Esophagus muscularis mucosa (tissue), 3 donors: ENCODE results near the gene STARD5.

Experiments used
- POLR2A ChIP-seq: fragments of 450-650 bp; IDR thresholded peaks from one replicate; pipeline ENCODE4 v1.6.1; 2017; ENCODE audit warnings: antibody characterized with exemption, moderate library complexity, mild to moderate bottlenecking, low read depth
- TF ChIP-seq, protein P1 (sequence below), 3 experiments: fragments of 200-600 bp in 2 of 3; fragments of 450-650 bp in 1 of 3; sonication (generic) in 2 of 3; IDR thresholded peaks; one replicate each; pipeline ENCODE4 v1.5.1; 2017 to 2019; ENCODE audit warnings: antibody characterized with exemption in 3 of 3, mild to moderate bottlenecking in 2 of 3, moderate library complexity in 1 of 3

DNA sequence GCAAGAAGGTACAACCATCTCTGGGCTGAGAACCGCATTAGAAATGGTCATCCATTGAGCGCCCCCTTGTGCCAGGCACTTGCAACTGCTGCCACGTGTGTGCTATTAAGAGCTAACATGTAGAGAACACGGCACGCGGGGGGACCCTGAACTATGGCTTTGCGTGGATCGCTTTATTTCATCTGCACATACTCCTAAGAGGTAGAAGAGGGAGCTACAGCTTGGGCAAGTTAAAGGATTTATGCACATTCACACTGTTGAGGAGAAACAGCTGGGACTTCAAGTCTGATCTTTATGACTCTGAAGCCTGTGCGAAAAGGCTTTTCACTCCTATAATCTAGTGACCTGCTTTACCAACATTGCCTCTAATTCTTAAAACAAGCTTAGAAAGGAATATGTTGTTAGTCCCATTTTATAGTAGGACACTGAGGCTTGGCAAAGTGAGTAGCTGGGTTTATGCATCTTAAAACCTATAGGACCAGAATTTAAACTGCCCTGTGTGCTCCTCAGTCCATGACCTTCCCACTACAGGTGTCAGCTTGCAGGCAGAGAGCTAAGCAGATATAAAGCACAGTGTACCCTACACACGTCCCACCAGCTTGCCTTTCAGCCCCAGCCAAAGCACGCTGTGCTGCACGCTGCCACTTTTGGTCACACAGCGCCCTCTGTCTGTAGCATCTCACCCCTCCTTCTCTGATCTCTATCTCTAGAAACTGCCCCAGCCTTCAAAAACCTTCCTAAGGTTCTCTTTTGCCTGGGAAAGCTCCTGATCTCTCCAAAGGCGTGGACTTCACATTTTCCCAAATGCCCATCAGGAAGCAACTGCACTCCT is 57.8 kb downstream of the STARD5 start:
- TF ChIP-seq, protein P1, sequence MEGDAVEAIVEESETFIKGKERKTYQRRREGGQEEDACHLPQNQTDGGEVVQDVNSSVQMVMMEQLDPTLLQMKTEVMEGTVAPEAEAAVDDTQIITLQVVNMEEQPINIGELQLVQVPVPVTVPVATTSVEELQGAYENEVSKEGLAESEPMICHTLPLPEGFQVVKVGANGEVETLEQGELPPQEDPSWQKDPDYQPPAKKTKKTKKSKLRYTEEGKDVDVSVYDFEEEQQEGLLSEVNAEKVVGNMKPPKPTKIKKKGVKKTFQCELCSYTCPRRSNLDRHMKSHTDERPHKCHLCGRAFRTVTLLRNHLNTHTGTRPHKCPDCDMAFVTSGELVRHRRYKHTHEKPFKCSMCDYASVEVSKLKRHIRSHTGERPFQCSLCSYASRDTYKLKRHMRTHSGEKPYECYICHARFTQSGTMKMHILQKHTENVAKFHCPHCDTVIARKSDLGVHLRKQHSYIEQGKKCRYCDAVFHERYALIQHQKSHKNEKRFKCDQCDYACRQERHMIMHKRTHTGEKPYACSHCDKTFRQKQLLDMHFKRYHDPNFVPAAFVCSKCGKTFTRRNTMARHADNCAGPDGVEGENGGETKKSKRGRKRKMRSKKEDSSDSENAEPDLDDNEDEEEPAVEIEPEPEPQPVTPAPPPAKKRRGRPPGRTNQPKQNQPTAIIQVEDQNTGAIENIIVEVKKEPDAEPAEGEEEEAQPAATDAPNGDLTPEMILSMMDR (IDR thresholded peaks at IDR 0.05): peak; percentile 77 to 84 (median 79)
- no peak for TF ChIP-seq POLR2A
